IgD-negative memory B cell (primary cell): ENCODE data around the gene TOR4A. TPM values are rescaled to one million over a fixed set of nuclear protein-coding genes. Genes with fewer than 3 reads are reported as not detected.
"Not testable (repeated sequence)": the region's sequence is repeated elsewhere in the genome, so short reads cannot be mapped to it uniquely, and the experiment has no call there.

Experiments used
- H3K27ac Mint-ChIP-seq, 3 donors: one replicate each; pipeline ENCODE4 v1.8.0; 2020 to 2022; ENCODE audit warnings: mild to moderate bottlenecking in 3 of 3, mixed read lengths in 3 of 3, moderate library complexity in 1 of 3
- H3K27me3 Mint-ChIP-seq: one replicate; pipeline ENCODE4 v1.8.0; 2021; ENCODE audit warnings: mixed read lengths
- H3K36me3 Mint-ChIP-seq: one replicate; pipeline ENCODE4 v1.8.0; 2020; ENCODE audit warnings: mild to moderate bottlenecking, mixed read lengths
- H3K4me1 Mint-ChIP-seq, 3 donors: one replicate each; pipeline ENCODE4 v1.8.0; 2020 to 2022; ENCODE audit warnings: mixed read lengths in 3 of 3, mild to moderate bottlenecking in 1 of 3
- H3K4me3 Mint-ChIP-seq, 4 donors: one replicate each; pipeline ENCODE4 v1.8.0; 2020 to 2022; ENCODE audit warnings: mild to moderate bottlenecking in 4 of 4, mixed read lengths in 4 of 4, moderate library complexity in 3 of 4
- H3K9me3 Mint-ChIP-seq, 3 donors: one replicate each; pipeline ENCODE4 v1.8.0; 2020 to 2021; ENCODE audit warnings: mixed read lengths in 3 of 3, mild to moderate bottlenecking in 1 of 3
- polyA plus RNA-seq: library from polyadenylated mRNA; unstranded; fragments of 300-500 nt; fragmentation: Illumina TruSeq; gene quantifications from one replicate; pipeline ENCODE4 v1.2.3, GENCODE V29; 2021

TOR4A gene
- polyA plus RNA-seq, 1 donor from 2014 or later, result 8.9 TPM

DNA sequence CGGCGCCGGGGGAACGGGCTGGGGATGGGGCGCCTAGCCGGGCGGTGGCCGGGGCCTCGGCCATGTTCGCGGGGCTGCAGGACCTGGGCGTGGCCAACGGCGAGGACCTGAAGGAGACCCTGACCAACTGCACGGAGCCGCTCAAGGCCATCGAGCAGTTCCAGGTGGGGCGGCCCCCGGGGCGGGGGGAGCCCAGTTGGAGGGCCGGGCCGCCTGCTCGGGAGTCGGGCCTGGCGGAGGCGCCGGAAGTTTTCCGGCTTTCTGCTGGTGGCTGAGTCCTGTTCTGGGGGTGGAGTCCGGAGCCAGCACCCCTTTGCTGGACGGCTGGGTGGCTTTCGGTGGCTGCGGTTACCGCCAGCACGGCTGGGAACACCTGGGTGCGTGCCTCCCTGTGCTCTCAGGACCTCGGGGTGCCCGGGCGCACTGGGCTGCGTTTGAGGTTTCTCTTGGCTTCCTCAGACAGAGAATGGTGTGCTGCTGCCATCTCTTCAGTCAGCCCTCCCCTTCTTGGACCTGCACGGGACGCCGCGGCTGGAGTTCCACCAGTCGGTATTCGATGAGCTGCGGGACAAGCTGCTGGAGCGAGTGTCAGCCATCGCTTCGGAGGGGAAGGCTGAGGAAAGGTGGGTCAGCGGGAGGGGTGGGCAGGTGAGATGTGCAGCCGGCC is 21.9 kb upstream of the TOR4A start:
- Mint-ChIP-seq H3K4me3 (peak overlapping the region; percentile 89 to 96 (median 92)), H3K27ac (peak overlapping the region; percentile 13 to 92 (median 89)), H3K4me1 (peaks cover 0 to 16% (median 5%) of the 10 kb centered on the region in 3 donors), H3K36me3 (peaks cover 1% of the 10 kb centered on the region), H3K9me3 (no peaks in the 10 kb centered on the region), H3K27me3 (no peaks in the 10 kb centered on the region)

DNA sequence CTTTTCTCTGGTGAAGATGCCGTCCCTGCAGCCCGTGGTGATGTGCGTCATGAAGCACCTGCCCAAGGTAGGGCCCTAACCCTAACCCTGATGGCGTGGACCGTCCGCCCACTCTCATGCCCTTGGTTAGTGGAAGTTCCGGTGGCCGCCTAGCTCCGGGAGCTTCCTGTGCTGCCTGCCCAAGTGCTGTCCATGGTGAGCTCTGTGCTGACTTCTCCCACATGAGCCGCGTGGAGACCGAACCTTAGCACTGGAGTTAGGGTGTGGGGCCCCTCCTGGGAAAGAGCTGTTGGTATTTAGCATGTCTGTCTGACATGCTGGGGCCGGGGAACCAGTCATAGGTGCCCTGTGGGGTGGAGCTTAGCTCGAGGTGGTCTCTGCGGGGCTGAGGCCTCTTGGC is 21.2 kb upstream of the TOR4A start:
- H3K27me3 Mint-ChIP-seq, result no peaks in the 10 kb centered on the region
- peaks cover 0 to 16% (median 5%) of the 10 kb centered on the region in 3 donors for H3K4me1 Mint-ChIP-seq
- H3K27ac Mint-ChIP-seq, result peak overlapping the region in 1 of 3 donors; percentile 13
- H3K36me3 Mint-ChIP-seq, result peaks cover 1% of the 10 kb centered on the region
- H3K4me3 Mint-ChIP-seq, result peak overlapping the region; percentile 89 to 96 (median 92)
- H3K9me3 Mint-ChIP-seq, result no peaks in the 10 kb centered on the region

DNA sequence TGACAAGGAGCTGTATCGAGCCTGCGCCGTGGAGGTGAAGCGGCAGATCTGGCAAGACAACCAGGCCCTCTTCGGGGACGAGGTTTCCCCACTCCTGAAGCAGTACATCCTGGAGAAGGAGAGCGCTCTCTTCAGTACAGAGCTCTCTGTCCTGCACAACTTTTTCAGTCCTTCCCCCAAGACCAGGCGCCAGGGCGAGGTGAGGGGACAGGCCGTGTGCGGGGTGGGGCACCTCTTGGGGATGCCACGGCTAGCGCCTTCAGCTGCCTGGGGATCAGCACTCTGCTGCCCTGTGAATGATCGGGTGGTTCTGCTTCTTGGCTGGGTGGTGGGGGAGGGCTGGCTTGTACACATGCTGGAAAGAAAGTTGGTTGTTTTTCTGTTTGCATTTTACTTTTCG is 20.7 kb upstream of the TOR4A start:
- H3K4me3 Mint-ChIP-seq, result peak overlapping the region; percentile 84 to 96 (median 90)
- peaks cover 4 to 16% (median 9%) of the 10 kb centered on the region in 3 donors for H3K4me1 Mint-ChIP-seq
- no peaks in the 10 kb centered on the region for H3K9me3 Mint-ChIP-seq
- H3K27ac Mint-ChIP-seq, result no peak overlapping the region
- H3K27me3 Mint-ChIP-seq, result no peaks in the 10 kb centered on the region
- peaks cover 1% of the 10 kb centered on the region for H3K36me3 Mint-ChIP-seq

DNA sequence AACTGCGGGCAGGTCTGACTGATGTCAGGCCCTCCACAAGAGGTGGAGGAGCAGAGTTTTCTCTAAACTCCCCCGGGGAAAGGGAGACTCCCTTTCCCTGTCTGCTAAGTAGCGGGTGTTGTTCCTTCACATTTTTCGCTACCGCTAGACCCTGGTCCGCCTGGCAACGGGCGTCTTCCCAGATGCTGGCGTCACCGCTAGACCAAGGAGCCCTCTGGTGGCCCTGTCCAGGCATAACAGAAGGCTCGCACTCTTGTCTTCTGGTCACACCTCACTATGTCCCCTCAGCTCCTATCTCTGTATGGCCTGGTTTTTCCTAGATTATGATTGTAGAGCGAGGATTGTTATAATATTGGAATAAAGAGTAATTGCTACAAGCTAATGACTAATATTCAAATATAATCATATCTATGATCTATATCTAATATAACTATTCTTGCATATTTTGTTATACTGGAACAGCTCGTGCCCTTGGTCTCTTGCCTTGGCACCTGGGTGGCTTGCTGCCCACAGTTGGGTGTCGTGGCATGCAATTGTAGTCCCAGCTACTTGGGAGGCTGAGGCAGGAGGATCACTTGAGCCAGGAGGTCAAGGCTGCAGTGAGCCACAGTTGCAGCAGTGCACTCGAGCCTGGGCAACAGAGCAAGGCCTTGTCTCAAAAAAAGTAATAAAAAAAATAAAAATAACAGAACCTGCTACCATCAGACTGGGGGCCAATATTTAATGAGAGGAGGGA is 15.2 kb upstream of the TOR4A start:
- Mint-ChIP-seq H3K4me3 (peak overlapping the region in 1 of 4 donors; percentile 50), H3K27ac (peak overlapping the region in 1 of 3 donors; percentile 14)
- H3K27me3 Mint-ChIP-seq, H3K4me1 Mint-ChIP-seq, H3K9me3 Mint-ChIP-seq, H3K36me3 Mint-ChIP-seq: not testable (repeated sequence)

DNA sequence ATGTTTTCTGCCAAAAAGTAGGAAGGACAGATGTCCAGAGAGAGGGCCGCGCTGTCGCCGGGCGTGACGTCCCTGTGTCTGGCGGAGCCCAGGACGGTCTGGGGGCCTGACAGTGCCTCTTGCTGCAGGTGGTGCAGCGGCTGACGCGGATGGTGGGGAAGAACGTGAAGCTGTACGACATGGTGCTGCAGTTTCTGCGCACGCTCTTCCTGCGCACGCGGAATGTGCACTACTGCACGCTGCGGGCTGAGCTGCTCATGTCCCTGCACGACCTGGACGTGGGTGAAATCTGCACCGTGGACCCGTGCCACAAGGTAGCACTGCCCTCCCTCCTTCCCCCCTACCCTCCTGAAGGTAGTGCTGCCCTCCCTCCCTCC is 14.6 kb upstream of the TOR4A start:
- Mint-ChIP-seq H3K27me3 (no peaks in the 10 kb centered on the region), H3K4me1 (peaks cover 7 to 15% (median 9%) of the 10 kb centered on the region in 3 donors), H3K9me3 (no peaks in the 10 kb centered on the region), H3K27ac (no peak overlapping the region), H3K4me3 (no peak overlapping the region), H3K36me3 (no peaks in the 10 kb centered on the region)

DNA sequence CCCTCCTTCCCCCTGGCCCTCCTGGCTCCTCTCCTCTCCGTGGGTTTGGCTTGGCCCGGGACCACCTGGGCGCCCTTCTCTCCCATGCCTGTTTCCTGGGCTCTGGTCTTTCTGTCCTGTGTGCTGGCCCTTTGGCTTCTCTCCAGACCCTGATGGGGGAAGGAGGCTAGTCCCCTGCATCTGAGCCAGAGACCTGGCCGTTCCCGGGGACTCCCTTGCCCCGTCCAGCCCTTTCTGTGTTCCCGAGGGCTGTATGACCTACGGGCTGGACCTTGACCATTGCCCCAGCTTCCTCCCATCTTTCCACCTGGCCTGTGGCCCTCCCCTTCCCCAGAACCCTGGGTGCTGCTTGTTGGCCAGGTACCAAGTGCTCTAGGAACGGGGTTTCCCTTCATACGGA is 14.0 kb upstream of the TOR4A start:
- no peak overlapping the region for H3K4me3 Mint-ChIP-seq
- H3K36me3 Mint-ChIP-seq, result no peaks in the 10 kb centered on the region
- peaks cover 7 to 18% (median 15%) of the 10 kb centered on the region in 3 donors for H3K4me1 Mint-ChIP-seq
- no peaks in the 10 kb centered on the region for H3K9me3 Mint-ChIP-seq
- H3K27ac Mint-ChIP-seq, result no peak overlapping the region
- H3K27me3 Mint-ChIP-seq, result no peaks in the 10 kb centered on the region

DNA sequence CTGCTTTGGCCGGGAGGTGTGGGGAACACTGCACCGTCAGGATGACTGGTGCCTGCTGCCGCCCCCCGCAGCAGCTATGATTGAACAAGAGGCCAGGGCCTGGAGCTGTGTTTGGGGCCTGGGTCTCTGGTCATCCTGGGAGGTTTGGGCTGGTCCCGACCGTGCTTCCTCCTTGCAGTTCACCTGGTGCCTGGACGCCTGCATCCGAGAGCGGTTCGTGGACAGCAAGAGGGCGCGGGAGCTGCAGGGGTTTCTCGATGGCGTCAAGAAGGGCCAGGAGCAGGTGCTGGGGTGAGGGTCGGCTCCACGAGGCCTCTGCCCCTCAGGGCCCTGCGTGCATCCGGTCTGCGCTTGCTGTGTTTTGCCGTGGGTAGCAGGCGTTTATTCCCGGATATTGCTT is 13.5 kb upstream of the TOR4A start:
- H3K27ac Mint-ChIP-seq, result no peak overlapping the region

DNA sequence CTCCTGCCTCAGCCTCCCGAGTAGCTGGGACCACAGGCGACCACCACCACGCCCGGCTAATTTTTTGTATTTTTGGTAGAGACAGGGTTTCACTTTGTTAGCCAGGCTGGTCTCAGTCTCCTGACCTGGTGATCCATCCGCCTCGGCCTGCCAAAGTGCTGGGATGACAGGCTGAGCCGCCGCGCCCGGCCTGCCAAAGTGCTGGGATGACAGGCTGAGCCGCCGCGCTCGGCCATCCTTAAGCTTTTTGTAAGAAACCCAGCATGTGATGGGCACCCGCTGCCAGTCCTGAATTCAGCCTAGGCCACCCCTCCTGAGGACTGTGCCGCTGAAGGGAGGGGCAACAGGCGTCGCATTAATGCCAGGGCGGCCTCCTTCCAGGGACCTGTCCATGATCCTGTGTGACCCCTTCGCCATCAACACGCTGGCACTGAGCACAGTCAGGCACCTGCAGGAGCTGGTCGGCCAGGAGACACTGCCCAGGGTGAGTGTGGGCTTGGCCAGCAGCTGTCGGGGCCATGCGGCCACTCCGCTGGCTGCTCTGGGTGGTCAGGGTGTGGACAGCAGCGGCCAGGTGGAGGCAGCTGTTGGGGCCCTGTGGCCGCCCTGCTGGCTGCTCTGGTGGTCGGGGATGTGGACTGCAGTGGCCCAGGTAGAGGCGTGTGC is 11.9 kb upstream of the TOR4A start:
- peaks cover 4% of the 10 kb centered on the region for H3K36me3 Mint-ChIP-seq
- peaks cover 20 to 32% (median 28%) of the 10 kb centered on the region in 3 donors for H3K4me1 Mint-ChIP-seq
- H3K4me3 Mint-ChIP-seq, result no peak overlapping the region
- no peaks in the 10 kb centered on the region for H3K27me3 Mint-ChIP-seq
- peak overlapping the region in 1 of 3 donors; percentile 63 for H3K27ac Mint-ChIP-seq
- no peaks in the 10 kb centered on the region for H3K9me3 Mint-ChIP-seq

More for the DNA sequence above, 13.5 kb upstream of the TOR4A start:
- Mint-ChIP-seq H3K4me3 (peak overlapping the region in 1 of 4 donors; percentile 29), H3K36me3 (no peaks in the 10 kb centered on the region), H3K27me3 (no peaks in the 10 kb centered on the region), H3K9me3 (no peaks in the 10 kb centered on the region), H3K4me1 (peaks cover 11 to 22% (median 19%) of the 10 kb centered on the region in 3 donors)

DNA sequence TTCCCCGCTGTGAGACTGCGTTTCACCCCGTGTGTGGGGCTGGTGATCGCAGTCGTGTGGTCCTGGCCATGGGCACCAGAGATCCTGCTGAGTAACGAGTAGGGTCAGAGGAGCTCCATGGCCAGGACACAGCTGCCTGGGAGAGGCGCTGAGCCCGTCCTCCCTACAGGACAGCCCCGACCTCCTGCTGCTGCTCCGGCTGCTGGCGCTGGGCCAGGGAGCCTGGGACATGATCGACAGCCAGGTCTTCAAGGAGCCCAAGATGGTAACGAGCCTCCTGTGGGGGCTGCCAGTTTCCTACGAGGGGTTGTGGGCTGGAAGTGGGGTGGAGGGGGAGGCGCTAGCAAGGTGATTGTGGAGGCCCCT is 11.4 kb upstream of the TOR4A start:
- Mint-ChIP-seq H3K36me3 (peaks cover 4% of the 10 kb centered on the region), H3K9me3 (no peaks in the 10 kb centered on the region)

DNA sequence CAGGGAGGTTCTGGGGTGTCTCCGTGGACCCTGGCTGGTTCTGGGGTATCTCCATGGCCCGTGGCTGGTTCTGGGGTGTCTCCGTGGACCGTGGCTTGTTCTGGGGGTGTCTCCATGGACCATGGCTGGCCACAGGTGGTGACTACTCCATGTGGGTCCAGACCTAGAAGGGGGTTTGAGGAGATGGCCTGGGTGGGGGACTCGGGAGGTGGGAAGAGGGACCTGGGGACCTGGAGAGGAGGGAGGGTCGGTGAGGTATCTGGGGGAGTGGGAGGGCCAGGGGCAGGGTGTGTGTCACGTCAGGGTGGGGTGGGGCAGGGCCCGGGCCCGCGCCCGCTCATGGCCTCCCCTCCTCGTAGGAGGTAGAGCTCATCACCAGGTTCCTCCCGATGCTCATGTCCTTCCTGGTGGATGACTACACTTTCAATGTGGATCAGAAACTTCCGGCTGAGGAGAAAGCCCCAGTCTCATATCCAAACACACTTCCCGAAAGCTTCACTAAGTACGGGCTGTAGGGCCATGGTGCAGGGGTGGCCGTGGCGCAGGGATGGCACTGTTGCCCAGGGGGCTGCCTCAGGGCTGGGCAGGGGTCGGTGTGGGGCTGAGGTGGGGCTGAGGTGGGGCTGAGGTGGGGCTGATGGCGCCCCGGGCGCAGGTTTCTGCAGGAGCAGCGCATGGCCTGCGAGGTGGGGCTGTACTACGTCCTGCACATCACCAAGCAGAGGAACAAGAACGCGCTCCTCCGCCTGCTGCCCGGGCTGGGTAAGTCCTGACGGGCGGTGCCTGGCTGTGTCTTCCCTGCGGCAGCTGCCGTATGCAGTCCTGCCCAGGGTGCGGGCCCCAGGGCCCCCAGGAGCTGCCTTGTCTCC is 10.7 kb upstream of the TOR4A start:
- Mint-ChIP-seq H3K9me3 (no peaks in the 10 kb centered on the region), H3K27ac (peak overlapping the region in 1 of 3 donors; percentile 23), H3K4me3 (peak overlapping the region in 2 of 4 donors; percentile 95 to 96), H3K36me3 (peaks cover 6% of the 10 kb centered on the region), H3K4me1 (peaks cover 25 to 35% (median 27%) of the 10 kb centered on the region in 3 donors), H3K27me3 (no peaks in the 10 kb centered on the region)

More for the DNA sequence above, 11.4 kb upstream of the TOR4A start:
- H3K27ac Mint-ChIP-seq, result no peak overlapping the region
- peaks cover 24 to 35% (median 28%) of the 10 kb centered on the region in 3 donors for H3K4me1 Mint-ChIP-seq
- H3K27me3 Mint-ChIP-seq, result no peaks in the 10 kb centered on the region
- H3K4me3 Mint-ChIP-seq, result no peak overlapping the region

DNA sequence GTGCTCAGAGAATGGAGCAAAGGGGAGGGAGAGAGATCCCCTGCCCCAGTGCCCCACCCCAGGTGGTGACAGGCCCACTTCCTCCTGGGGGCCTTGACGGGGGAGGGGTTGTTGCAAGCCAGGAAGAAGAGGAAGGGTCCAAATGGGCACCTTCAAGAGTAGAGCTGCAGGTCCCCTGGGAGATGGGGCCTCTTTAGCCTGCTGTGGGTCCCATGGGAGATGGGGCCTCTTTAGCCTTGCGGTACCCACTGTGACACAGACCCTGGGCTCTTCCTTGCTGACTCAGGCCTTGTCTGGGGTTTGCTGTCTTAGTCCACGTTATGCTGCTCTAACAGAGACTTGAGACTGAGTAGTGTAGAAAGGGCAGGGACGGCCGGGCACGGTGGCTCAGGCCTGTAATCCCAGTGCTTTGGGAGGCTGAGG is 9.6 kb upstream of the TOR4A start:
- H3K27me3 Mint-ChIP-seq, result no peaks in the 10 kb centered on the region
- peak overlapping the region; percentile 32 to 93 (median 88) for H3K27ac Mint-ChIP-seq
- H3K36me3 Mint-ChIP-seq, result peaks cover 6% of the 10 kb centered on the region
- H3K4me3 Mint-ChIP-seq, result peak overlapping the region; percentile 91 to 96 (median 94)
- peaks cover 23 to 34% (median 27%) of the 10 kb centered on the region in 3 donors for H3K4me1 Mint-ChIP-seq
- no peaks in the 10 kb centered on the region for H3K9me3 Mint-ChIP-seq

DNA sequence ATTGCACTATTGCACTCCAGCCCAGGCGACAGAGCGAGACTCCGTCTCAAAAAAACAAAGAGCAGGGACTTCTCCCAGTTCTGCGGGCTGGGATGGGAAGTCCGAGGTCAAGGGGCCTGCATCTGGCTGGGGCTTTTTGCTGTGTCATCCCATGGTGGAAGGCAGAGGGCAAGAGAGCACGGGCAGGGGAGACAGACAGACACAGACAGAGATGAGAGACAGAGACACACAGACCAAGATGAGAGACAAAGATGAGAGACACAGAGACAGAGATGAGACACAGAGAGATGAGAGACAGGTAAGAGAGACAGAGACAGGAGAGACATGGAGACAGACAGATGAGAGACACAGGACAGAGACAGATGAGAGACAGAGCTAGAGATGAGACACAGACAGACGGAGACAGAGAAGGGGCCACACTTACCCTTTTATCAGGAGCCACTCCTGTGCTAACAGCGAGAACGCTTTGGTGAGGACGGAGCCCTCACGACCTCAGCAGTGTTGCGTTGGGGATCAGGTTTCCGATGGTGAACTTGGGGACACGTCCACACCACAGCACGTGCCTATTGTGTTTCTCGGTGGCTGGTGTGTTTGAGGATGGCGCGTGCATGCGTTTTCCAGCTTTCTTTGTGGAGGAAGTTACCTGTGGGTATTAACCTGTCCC is 8.9 kb upstream of the TOR4A start:
- H3K27me3 Mint-ChIP-seq, result no peaks in the 10 kb centered on the region
- H3K4me3 Mint-ChIP-seq, result peak overlapping the region; percentile 91 to 96 (median 94)
- H3K36me3 Mint-ChIP-seq, result peaks cover 6% of the 10 kb centered on the region
- H3K4me1 Mint-ChIP-seq, result peaks cover 23 to 32% (median 27%) of the 10 kb centered on the region in 3 donors
- peak overlapping the region; percentile 31 to 93 (median 88) for H3K27ac Mint-ChIP-seq
- no peaks in the 10 kb centered on the region for H3K9me3 Mint-ChIP-seq

DNA sequence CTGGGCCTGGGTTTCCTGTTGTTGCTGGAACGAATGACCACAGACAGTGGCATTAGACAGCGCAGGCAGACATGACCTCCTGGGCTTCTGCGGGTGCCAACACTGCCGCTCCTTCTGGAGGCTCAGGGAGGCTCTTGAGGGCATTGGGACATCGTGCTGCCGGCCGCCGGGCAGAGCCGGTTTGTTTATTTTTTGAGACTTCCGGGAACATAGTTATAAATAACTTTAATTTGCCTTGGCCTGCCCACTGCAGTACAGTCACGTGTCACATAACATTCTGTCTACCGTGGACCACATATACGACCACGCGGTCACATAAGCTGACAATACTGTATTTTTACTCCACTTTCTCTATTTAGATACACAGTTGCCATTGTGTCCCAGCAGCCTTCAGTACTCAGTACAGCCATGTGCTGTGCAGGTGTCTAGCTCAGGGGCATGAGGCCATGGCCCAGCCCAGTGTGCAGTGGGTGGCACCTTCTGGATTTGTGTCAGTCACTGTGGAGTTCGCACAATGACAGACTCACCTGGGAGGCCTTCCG is 8.2 kb upstream of the TOR4A start:
- Mint-ChIP-seq H3K9me3 (no peaks in the 10 kb centered on the region), H3K4me3 (peak overlapping the region; percentile 91 to 96 (median 94)), H3K36me3 (peaks cover 6% of the 10 kb centered on the region), H3K4me1 (peaks cover 24 to 31% (median 28%) of the 10 kb centered on the region in 3 donors), H3K27me3 (no peaks in the 10 kb centered on the region), H3K27ac (peak overlapping the region; percentile 31 to 88 (median 86))
